GM19452 (cell line): Measurements from ENCODE around the gene EFNB1.
A peak's percentile ranks its signal among the peaks of the same experiment; 100 is the strongest.
"Not testable (repeated sequence)": the region's sequence is repeated elsewhere in the genome, so short reads cannot be mapped to it uniquely, and the experiment has no call there.

Experiments used
- ATAC-seq: cut with Tn5 transposase; IDR thresholded peaks from one replicate; pipeline ENCODE4 v1.9.1; 2021; ENCODE audit not compliant: unreplicated experiment

EFNB1 gene

GRCh38 chrX:68828740-68829581, at the start of gene EFNB1:
TSS of gene EFNB1 (plus strand) at chrX:68829021. CDS start at chrX:68829777, 756 bp downstream.
- peak; percentile 96 for ATAC-seq

GRCh38 chrX:68781295-68781694, 47.5 kb upstream of the EFNB1 start:
- ATAC-seq = not testable (repeated sequence)

DNA sequence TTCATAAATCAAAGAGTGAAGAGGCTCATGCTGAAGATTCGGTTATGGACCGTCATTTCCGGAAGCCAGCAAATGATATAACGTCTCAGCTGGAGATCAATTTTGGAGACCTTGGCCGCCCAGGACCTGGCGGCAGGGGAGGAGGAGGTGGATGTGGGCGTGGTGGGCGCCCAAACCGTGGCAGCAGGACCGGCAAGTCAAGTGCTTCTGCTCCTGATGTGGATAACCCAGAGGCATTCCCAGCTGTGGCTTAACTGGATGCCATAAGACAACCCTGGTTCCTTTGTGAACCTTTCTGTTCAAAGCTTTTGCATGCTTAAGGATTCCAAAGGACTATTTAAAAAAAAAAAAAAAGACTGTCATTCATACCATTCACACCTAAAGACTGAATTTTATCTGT, 44.0 kb upstream of the EFNB1 start:
- ATAC-seq = no peak

DNA sequence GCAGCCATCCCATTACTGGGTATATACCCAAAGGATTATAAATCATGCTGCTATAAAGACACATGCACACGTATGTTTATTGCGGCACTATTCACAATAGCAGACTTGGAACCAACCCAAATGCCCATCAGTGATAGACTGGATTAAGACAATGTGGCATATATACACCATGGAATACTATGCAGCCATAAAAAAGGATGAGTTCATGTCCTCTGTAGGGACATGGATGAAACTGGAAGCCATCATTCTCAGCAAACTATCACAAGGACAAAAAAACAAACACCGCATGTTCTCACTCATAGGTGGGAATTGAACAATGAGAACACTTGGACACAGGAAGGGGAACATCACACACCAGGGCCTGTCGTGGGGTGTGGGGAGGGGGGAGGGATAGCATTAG, 42.2 kb upstream of the EFNB1 start:
- not testable (repeated sequence) for ATAC-seq

DNA sequence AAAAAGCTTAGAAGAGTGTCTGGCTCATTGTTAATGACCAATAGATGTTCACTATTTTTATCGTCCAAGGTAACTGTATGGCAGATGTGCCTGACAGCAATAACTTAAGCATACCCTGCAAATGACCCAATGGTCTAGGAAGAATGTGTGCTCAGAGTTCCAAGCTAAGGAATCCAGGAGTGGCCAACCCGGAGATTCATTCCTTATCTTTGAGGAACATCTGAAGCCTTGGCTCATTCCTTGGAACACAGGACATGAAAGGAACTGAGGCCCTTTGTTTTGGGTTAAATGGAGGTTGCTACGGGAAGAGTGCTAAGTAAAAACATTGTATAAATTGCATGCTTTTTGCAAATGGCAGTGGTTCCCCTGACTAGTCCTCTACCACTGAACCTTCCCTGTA, 38.9 kb upstream of the EFNB1 start:
- no peak for ATAC-seq

GRCh38 chrX:68792083-68792482, 36.7 kb upstream of the EFNB1 start:
- no peak for ATAC-seq

GRCh38 chrX:68794461-68794860, 34.4 kb upstream of the EFNB1 start:
- ATAC-seq = no peak

DNA sequence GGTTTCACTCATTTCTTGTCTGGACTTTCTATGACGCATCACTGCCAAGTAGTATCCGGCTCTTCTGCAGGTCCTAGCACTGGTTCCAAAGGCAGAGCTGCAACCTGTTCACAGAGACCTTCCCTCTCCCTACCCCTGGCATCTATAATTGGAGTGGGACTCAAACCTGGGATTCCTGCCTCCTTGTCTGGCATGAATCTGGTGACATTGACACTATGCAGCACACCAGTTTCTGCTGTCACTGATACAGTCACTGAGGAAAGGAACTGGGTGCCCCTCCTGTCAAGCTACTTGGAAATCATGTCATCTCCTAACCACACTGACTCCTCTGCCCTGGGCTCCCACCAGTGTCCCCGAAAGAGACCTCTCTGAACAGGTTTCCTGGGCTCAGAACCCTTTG, 33.1 kb upstream of the EFNB1 start:
- ATAC-seq = no peak

GRCh38 chrX:68798400-68798799, 30.4 kb upstream of the EFNB1 start:
- not testable (repeated sequence) for ATAC-seq

DNA sequence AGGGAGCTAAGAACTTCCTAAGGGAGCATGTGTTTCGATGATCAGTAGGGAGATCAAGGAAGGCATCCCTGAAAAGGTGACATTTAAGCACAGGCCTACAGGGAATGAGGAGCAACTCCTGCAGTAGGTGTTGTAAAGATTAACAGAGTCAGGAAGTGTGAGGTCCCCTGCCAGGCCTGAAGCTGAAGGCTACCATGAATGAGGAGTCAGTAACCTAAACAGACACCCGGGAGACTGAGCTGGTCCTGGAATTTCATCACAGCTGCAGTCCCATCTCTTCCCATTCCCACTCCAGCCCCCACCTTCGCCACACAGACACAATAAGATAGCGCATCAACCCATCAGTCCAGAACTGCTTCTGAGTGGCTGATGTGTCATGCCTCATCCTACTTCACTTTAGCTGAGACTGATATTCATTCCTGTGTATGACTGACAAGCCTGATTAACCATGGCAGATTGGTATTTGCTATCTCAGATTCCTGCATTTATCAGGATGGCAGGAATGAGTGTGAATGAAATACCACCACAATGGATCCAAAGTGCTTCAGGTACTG, 27.0 kb upstream of the EFNB1 start:
- no peak for ATAC-seq

DNA sequence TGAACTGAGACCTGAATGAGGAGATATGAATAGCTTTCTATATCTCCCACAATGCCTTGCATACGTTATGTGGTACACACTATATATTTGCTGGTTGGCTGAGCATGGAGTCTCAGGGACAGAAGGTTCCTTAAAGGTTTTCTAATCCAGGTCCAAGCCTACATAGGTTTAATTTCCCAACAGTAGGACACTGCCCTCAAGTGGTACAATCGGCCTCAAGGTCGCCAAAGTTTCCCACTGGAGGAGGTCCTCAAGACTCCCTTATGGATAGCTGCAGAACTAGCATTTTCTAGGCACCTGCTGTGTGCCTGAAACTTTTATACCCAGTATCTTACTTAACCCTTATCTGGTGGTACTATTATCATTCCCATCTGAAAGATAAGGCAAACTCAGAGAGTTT, 21.0 kb upstream of the EFNB1 start:
- ATAC-seq = no peak

DNA sequence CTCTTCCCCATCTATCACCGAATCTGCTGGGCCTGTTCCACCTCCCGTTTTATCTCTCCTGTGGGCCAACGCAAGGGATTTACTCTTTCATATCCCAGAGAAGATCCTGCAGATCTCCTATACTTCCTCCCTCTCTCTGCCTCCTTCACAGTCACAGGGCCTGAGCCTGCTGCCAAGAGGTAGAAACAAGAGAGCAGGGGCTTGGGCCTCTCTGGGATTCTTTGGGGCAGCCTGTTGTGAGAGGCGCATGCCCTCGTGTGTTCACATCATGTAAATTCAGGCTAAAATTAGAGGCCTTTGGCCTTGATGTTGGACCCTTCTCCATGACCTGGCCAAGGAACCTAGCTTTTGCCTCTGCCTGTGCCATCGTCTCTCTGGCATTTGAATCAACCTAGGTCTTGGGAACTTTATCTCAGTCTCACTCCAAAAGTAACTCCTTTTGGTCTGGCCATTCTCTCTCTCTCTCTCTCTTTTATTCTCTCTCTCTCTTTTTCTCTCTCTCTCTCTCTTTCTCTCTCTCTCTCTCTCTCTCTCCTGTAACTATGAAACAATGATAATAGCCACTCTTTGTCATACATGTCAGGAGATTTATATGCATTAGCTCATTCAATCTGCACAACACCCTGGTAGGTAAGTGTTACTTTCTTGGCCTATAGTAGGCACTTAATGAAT, 20.0 kb upstream of the EFNB1 start:
- no peak for ATAC-seq

- ATAC-seq = no peak
Observed at GRCh38 chrX:68820476-68821110, 8.2 kb upstream of the EFNB1 start.

GRCh38 chrX:68821616-68822015, 7.2 kb upstream of the EFNB1 start:
- ATAC-seq = no peak

DNA sequence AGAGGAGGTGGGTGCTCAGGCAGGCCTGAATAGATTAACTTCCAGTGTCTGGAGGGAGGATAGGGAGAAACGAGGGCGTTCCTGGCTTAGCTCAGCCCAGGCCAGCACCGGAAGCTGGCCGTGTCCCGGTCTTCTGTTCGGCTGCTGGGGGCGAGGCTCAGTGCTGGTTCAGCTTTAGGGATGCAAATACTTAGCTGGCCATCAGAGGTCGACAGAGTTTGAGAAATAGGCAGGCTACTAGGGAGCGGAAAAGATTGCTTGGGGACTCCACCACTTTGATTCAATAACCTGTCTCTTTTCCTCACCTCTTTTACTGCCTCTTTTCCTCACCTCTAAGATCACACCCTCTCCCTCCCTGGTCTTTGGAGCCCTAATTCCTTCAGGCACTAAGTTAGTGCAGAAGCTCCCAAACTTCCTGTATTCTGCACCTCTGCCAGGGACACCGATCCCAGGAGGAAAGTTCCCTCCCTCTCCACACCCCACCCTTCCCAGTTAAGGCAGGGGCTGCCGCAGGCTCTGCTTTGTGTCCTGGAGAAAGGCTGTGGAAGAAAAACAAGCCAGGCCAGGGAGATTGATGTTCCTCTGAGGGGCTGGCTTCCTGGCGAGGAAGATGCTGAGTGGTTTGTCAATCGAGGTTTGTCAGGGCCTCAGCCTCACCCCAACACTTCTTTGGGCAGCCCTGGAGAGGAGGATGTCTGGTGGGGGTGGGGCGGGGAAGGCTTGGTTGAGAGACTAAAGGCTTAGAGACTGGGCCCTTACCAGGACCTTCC, 6.0 kb upstream of the EFNB1 start:
- ATAC-seq = no peak

DNA sequence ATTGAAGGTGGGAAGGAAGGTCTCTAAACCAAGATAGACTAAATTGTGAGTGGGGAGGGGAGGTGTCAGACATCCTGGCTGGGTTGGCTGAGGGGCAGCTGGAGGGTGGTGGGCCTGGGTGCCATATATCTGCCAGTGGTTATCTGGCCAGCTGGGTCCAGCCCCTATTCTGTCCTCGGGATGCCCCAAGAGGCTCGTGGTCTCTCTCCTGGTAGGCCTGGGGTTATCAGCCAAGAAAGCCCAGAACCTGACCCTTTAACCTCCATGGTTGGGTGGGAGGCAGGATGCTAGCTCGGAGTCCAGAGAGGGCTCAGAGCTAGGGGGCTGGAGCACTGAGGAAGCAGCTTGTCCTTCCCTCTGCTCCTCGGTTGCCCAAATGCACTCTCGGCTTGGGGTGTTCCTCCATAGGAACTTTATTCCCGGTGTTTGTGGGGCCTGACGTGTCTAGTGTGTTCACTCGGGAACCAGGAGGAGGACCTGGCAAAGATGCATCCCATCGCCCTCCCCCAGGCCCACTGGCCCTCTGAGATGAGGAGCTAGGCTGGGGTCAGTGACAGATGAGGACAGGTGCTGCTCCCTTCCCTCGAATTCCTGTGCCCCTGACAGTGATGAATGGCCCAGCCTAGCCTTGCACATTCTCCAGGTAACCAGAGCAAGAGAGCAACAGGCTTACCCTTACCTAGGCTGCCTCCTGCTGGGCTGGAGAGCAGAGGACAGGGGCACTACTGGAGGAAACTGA, 5.2 kb upstream of the EFNB1 start:
- ATAC-seq = no peak

DNA sequence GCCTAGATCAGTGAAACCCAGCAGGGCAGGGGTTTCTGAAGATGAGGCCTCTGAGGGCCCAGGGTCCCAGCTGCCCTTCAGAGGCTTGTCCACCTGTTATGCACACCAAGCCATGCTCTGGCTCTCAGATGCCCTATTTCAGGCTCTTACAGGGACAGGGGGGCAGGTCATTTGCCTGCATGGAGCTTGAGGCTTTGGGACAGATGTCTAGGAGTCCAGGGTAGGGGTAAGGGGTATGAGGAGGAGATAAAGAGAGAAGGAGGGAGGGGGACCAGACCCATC, 4.7 kb upstream of the EFNB1 start:
- no peak for ATAC-seq

DNA sequence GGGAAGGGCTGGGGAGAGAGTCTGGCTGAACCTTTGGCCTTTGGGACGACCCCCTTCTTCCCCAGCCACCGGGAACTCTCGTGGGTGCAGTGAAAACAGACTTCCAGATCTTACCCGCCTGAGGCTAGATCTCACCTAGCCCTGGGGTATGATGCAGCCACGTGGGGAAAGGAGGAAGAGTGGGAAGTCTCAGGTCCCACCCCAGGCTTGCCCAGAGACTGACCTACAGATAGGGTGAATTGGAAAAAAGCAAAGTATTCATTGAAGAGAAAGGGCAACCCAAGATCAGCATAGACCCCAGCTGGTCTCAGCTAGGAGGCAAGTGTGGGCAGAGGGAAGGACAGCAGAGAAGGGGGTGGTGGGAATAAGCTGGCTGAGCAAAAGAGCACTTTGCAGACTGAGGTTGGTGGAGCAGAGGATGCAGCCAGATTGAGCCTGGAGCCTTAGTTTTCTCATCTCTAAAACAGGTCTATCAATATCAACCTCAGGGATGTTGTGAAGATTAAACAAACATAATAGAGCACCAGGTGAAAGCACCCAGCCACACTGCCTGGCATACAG, 4.2 kb upstream of the EFNB1 start:
- no peak for ATAC-seq

DNA sequence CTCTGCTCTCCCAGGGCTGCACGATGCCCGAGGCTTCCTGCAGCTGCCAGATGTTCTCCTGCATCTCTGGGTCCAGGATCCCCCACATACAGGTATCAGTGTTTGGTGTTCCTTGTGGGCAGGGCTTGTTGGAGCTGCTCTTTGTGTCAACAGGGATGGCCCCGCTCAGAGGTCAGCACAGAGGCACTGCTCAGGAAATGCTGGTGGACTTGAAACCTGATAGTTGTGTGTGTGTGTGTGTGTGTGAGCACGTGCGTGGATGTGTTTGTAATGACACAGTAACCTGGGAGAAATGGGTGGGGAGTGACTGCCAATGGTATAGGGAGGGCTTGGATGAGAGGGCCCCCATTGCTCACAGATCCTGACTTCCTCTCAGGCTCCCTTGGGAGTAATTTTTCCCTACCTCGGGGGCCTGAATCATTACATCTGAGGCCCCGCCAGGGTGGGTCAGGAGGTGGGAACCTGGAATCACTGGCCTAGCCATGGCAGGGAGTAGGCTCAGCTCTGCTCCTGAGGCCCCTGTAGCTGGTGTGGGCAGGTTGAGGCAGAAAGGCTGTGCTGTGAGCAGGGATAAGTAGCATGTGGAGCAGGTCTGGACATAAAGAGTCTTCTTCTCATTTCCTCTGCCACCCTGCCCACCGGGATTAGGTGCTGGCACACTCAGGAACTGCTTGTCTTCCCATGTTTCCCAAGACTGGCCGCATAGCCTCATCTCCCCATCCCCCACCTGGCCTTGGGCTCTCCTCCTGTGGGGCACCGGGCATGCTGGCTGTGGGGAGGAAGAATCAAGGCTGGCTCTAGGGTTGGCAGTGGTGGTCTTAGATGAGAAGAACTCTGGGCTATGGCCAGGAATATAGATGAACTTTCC, 2.5 kb upstream of the EFNB1 start:
- ATAC-seq = no peak
